Gastrocnemius medialis (tissue), 4 donors: ENCODE results near the gene THBS3.
A peak's percentile ranks its signal among the peaks of the same experiment; 100 is the strongest.

ENCODE experiments used
- POLR2A ChIP-seq, 2 donors: fragments of 450-650 bp; IDR thresholded peaks; one replicate each; pipeline ENCODE4 v1.6.1; 2017; ENCODE audit warnings: antibody characterized with exemption in 2 of 2, mild to moderate bottlenecking in 2 of 2, moderate library complexity in 2 of 2
- TF ChIP-seq, protein P1 (sequence below), 5 experiments: fragments of 450-650 bp in 3 of 5; fragments of 200-600 bp in 2 of 5; sonication (generic) in 2 of 5; IDR thresholded peaks in 4 of 5; conservative IDR thresholded peaks in 1 of 5; 1 replicate in 4 of 5; 2 replicates in 1 of 5; pipeline ENCODE4 v1.5.1; 2016 to 2019; ENCODE audit warnings: antibody characterized with exemption in 5 of 5, mild to moderate bottlenecking in 3 of 5, moderate library complexity in 3 of 5

DNA sequence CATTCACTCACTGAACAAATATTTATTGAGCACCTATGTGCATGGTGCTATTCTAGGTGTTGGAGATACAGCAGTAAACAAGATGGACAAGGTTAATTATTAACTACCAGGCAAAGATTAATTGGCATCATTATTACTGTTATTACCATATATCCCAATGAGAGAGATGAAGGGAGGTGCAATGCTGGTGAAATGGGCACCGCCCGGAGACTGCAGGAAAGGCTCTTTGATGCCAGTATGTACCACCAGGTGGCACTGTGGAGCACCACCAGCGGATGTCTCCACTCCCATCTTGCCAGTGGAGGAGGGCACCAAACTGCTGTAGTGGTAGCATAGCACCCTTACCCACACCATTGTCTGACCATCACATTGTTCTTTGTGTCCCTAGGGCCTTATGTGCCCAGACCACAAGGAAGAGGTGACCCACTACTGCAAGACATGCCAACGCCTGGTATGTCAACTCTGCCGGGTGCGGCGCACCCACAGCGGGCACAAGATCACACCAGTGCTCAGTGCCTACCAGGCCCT, 31.1 kb downstream of the THBS3 start:
- TF ChIP-seq, protein P1, sequence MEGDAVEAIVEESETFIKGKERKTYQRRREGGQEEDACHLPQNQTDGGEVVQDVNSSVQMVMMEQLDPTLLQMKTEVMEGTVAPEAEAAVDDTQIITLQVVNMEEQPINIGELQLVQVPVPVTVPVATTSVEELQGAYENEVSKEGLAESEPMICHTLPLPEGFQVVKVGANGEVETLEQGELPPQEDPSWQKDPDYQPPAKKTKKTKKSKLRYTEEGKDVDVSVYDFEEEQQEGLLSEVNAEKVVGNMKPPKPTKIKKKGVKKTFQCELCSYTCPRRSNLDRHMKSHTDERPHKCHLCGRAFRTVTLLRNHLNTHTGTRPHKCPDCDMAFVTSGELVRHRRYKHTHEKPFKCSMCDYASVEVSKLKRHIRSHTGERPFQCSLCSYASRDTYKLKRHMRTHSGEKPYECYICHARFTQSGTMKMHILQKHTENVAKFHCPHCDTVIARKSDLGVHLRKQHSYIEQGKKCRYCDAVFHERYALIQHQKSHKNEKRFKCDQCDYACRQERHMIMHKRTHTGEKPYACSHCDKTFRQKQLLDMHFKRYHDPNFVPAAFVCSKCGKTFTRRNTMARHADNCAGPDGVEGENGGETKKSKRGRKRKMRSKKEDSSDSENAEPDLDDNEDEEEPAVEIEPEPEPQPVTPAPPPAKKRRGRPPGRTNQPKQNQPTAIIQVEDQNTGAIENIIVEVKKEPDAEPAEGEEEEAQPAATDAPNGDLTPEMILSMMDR (IDR thresholded peaks at IDR 0.05 in 4 of 5, conservative IDR thresholded peaks at IDR 0.05 in 1 of 5): peak; percentile 78 to 91 (median 85)
- no peak for TF ChIP-seq POLR2A (IDR thresholded peaks at IDR 0.05)
